ENCODE results near the gene TMEM145. TPM values are rescaled to one million over a fixed set of nuclear protein-coding genes. Genes with fewer than 3 reads are reported as not detected.

TMEM145 gene
- polyA plus RNA-seq, 1 donor from 2014 or later = 30.9 TPM

DNA sequence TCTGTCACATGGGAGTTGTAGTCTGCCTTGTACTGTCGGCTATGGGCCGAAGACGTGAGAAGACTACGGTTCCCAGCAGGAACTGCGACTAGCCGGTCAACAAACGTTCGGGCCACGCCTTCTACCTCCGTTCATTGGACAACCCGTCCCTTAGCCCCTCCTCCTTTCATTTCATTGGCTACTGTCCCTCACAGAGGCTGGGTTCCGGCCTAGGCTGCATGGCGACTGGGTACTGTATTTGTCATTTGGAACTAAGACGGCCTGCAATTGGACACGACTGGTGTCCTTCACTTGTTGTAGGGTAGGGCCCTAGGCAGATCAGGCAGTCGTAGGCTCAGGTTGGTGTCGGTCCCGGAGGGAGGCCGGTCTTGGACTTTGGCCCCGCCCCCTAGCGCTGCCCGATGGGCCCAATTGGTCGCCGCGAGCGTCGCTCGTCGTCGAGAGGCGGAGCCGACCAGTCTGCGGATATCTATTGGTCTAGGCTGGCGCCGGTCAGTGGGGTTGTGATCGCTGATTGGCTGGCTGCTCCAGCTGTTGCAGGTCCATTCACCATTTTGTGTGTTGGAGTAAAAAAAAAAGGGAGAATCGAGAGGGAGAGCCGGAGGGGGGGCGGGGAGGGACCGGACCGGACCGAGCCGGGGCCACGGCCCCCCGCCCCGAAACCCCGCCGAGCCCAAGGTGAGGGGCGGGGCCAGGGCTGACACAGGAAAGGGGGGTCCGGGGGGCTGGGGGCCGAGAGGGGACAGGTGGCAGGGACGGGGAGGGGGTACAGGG lies 44.2 kb upstream of the TMEM145 start, which contains the start of gene CIC:
CIC (plus strand) TSS at position 549 of the 774 bp plus-strand sequence. CDS start 2,532 bp downstream, outside the sequence.
- peak within 1 kb of the TSS; percentile 93 for H3K9ac ChIP-seq (ENCODE audit: low read length)
- no peaks in the 10 kb centered on the region for H3K9me2 ChIP-seq (ENCODE audit: insufficient read depth, low read length)
- no peaks in the 10 kb centered on the region for H3K9me3 ChIP-seq (ENCODE audit: low read length)
- H3K79me2 ChIP-seq (replicated peaks; ENCODE audit: insufficient read depth, low read length) = peaks cover 25% of the 10 kb centered on the region
- no peaks in the 10 kb centered on the region for H3F3A ChIP-seq (ENCODE audit: insufficient read depth, low read length, poor library complexity, severe bottlenecking)
- H4K20me1 ChIP-seq (ENCODE audit: insufficient read depth) = no peaks in the 10 kb centered on the region
- no peaks in the 10 kb centered on the region for H3K27me3 ChIP-seq (ENCODE audit: insufficient read depth, low read depth, low read length)
- H3K27ac ChIP-seq (ENCODE audit: low read length) = peak within 1 kb of the TSS; percentile 97
- peak within 1 kb of the TSS; percentile 56 for H2AFZ ChIP-seq (ENCODE audit: low read depth, low read length)
- peak within 1 kb of the TSS; percentile 91 for H3K4me2 ChIP-seq (ENCODE audit: low read length)
- H3K4me3 ChIP-seq (ENCODE audit: low read length) = peak within 1 kb of the TSS; percentile 73
- TF ChIP-seq, protein P1, sequence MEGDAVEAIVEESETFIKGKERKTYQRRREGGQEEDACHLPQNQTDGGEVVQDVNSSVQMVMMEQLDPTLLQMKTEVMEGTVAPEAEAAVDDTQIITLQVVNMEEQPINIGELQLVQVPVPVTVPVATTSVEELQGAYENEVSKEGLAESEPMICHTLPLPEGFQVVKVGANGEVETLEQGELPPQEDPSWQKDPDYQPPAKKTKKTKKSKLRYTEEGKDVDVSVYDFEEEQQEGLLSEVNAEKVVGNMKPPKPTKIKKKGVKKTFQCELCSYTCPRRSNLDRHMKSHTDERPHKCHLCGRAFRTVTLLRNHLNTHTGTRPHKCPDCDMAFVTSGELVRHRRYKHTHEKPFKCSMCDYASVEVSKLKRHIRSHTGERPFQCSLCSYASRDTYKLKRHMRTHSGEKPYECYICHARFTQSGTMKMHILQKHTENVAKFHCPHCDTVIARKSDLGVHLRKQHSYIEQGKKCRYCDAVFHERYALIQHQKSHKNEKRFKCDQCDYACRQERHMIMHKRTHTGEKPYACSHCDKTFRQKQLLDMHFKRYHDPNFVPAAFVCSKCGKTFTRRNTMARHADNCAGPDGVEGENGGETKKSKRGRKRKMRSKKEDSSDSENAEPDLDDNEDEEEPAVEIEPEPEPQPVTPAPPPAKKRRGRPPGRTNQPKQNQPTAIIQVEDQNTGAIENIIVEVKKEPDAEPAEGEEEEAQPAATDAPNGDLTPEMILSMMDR (IDR thresholded peaks at IDR 0.05; ENCODE audit: poor library complexity, severe bottlenecking) = peak; percentile 48
- TF ChIP-seq MXI1 (conservative IDR thresholded peaks at IDR 0.05; ENCODE audit: poor library complexity, severe bottlenecking) (peak; percentile 16), POLR2AphosphoS5 (IDR thresholded peaks at IDR 0.05) (peak; percentile 21), EZH2 (IDR thresholded peaks at IDR 0.05; ENCODE audit: borderline replicate concordance, insufficient read depth, low read length, poor library complexity, severe bottlenecking) (no peak)
- TF ChIP-seq, protein P2, sequence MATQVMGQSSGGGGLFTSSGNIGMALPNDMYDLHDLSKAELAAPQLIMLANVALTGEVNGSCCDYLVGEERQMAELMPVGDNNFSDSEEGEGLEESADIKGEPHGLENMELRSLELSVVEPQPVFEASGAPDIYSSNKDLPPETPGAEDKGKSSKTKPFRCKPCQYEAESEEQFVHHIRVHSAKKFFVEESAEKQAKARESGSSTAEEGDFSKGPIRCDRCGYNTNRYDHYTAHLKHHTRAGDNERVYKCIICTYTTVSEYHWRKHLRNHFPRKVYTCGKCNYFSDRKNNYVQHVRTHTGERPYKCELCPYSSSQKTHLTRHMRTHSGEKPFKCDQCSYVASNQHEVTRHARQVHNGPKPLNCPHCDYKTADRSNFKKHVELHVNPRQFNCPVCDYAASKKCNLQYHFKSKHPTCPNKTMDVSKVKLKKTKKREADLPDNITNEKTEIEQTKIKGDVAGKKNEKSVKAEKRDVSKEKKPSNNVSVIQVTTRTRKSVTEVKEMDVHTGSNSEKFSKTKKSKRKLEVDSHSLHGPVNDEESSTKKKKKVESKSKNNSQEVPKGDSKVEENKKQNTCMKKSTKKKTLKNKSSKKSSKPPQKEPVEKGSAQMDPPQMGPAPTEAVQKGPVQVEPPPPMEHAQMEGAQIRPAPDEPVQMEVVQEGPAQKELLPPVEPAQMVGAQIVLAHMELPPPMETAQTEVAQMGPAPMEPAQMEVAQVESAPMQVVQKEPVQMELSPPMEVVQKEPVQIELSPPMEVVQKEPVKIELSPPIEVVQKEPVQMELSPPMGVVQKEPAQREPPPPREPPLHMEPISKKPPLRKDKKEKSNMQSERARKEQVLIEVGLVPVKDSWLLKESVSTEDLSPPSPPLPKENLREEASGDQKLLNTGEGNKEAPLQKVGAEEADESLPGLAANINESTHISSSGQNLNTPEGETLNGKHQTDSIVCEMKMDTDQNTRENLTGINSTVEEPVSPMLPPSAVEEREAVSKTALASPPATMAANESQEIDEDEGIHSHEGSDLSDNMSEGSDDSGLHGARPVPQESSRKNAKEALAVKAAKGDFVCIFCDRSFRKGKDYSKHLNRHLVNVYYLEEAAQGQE (IDR thresholded peaks at IDR 0.05; ENCODE audit: borderline replicate concordance) = peak; percentile 57
- no peaks in the 10 kb centered on the region for H3K36me3 ChIP-seq (ENCODE audit: insufficient read depth, low read length)

DNA sequence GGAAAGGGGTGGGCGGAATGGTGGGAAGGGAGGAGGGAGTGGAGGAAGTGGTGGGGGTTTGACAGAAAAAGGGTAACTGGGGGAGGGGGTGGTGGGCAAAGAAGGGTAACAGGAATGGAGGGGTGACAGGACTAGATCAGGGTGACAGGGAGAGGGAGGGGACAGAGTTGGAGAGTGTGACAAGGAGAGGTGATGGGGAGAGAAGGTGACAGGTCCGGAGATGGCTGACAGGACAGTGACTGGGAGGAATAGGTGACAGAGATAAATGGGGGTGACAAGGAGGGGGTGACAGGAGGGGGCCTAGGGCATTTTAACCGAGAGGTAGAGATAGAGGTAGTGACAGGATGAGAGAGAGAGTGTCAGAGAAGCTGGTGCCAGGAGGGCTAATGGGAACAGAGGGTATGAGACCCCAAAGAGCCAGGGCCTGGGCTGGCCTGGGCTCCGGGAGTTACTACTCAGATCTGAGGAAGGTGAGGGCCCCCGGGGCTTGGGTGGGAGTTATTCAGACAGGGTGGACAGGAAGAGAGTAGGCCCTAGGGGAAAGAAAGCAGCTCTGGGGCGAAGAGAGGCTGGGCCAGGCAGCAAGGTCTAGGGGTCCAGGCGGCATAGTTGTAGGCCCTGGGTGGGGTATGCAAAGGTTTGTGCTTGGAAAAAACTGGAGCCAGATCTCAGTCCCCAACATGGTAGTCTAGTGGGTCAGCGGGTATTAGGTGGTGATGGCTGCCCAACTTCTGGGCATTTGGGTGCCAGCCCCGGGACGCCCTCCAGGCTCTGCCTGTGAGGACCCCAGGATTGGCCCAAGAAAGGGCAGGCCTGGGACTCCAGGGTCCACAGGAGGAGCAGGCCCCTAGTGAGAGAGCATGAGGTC lies 43.4 kb upstream of the TMEM145 start:
- TF ChIP-seq MXI1 (conservative IDR thresholded peaks at IDR 0.05; ENCODE audit: poor library complexity, severe bottlenecking) (no peak), EZH2 (IDR thresholded peaks at IDR 0.05; ENCODE audit: borderline replicate concordance, insufficient read depth, low read length, poor library complexity, severe bottlenecking) (no peak), RAD21 (conservative IDR thresholded peaks at IDR 0.05) (no peak), TAF1 (IDR thresholded peaks at IDR 0.05; ENCODE audit: low read depth) (no peak), EP300 (conservative IDR thresholded peaks at IDR 0.05; ENCODE audit: poor library complexity, severe bottlenecking) (peak; percentile 67), POLR2AphosphoS5 (IDR thresholded peaks at IDR 0.05) (peak; percentile 7), SMC3 (conservative IDR thresholded peaks at IDR 0.05; ENCODE audit: poor library complexity) (no peak)
- TF ChIP-seq, protein P2 (IDR thresholded peaks at IDR 0.05; ENCODE audit: borderline replicate concordance) = peak; percentile 11
- TF ChIP-seq, protein P1 (IDR thresholded peaks at IDR 0.05; ENCODE audit: poor library complexity, severe bottlenecking) = no peak
- Histone ChIP-seq H3K4me3 (ENCODE audit: low read length) (peak overlapping the region; percentile 73), H3K9me3 (ENCODE audit: low read length) (no peaks in the 10 kb centered on the region), H3K27me3 (ENCODE audit: insufficient read depth, low read depth, low read length) (no peaks in the 10 kb centered on the region), H3K4me2 (ENCODE audit: low read length) (peak overlapping the region; percentile 91), H4K20me1 (ENCODE audit: insufficient read depth) (no peaks in the 10 kb centered on the region), H3K36me3 (ENCODE audit: insufficient read depth, low read length) (peaks cover 6% of the 10 kb centered on the region), H3K79me2 (replicated peaks; ENCODE audit: insufficient read depth, low read length) (peaks cover 32% of the 10 kb centered on the region), H3K9ac (ENCODE audit: low read length) (peak overlapping the region; percentile 93), H3K9me2 (ENCODE audit: insufficient read depth, low read length) (no peaks in the 10 kb centered on the region), H2AFZ (ENCODE audit: low read depth, low read length) (no peak overlapping the region), H3K27ac (ENCODE audit: low read length) (peak overlapping the region; percentile 97), H3F3A (ENCODE audit: insufficient read depth, low read length, poor library complexity, severe bottlenecking) (no peaks in the 10 kb centered on the region)
